NOMO-1 treated with dmso at 0.1 percent for 144 hours (cell line): ENCODE measurements around the gene KCTD16.

Source experiments
- DNase-seq: peaks from one replicate; lab custom pipeline; 2025; ENCODE audit not compliant: unreplicated experiment; lab: John Stamatoyannopoulos, UW

Gene KCTD16

DNA sequence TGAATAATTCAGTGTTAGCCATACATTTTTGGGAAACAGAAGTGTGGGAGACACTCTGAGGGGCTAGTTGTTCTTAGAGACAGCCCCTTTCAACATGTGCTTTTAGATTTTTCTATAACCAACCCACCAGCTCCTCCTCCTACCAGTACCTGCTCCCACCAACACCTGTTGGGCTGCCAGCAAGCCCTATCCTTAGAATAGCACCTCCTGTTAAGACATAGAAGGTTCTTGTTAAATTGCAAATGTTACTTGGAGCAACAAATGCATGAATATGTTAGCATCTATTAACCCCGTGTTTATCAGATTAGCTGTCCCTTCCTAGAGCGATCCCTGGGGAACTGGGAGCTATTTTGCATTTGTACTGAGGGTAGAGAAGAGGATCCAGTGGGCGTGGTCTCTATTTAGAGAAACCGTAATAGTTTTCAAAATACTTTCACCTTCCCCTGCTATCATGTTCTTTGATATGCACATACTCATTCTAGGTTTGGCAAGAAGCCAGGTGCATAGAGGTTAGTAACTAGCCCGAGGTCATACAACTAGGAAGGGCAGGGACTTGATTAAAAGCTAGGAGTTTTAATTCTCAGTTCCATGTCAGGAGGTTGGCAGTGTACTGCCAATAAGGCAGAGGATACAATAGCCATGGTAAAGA is 334.4 kb downstream of the KCTD16 start:
- DNase-seq: no peak

DNA sequence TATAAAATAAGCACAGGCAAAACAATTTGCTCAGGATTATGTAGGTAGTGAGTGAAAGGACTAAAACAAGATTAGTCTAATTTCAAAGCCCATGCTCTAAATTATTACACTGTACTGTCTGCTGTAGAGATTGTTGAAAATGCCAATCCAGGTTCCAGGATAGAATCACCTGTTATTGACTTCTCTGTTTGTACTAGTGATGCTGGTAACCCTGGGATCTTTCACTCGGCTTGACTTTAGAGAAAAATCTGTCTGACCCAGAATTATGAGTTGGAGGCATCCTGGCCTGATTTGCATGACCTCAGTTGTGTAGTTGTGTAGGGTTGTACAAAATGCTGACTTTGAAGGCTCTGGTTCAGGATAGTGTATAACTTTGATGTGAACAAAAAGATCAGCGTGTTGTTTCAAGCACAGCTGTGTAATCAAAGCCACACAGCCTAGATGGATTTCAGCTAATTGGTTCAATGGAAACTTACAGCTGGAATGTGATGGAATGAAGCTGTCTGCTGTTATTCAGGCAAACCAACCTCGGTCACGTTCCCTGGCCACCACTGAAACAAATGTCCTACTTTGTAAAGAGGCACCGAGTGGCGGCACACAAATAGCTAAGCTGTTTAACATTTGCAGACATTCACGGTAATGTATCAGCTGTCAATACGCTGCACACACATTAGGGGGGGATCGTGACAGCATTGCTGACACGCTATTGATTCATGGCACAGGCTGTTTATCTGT is 340.3 kb downstream of the KCTD16 start:
- DNase-seq: no peak

DNA sequence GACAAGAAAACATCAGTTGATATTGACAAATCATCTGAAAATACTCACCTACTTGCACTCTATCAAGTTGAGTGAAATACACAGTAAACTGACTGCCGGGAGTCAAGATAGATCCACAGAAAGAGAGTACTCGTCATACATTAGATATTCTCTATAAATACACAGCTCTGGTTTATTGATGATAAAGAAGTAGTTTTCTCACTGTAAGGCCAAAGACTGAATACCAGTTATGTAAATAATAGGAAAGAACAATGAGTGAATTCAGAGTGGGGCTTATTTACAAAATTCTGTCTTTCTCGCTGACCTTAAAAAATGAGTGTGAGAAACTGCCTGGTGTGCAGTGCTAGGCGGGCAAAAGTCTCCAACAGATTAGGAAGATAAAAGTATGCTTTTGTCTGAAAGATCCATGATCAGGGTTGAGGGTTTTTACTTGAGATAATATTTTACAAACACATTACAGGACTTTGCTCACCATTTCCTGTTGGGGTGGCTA is 341.0 kb downstream of the KCTD16 start:
- no peak for DNase-seq

DNA sequence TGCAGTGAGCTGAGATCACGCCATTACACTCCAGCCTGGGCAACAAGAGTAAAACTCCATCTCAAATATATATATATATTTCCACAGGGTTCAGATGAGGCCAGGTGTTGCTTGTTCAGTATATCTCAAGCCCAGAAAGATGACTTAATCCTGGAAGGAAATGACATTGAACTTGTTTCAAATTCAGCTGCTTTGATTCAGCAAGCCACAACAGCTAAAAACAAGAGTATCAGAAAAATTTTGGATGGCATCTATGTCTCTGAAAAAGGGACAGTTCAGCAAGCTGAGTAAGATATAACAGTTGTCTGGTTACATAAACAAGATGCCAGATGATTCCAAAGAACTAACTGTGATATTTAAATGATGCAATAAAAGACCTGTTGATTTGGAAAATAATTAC is 352.0 kb downstream of the KCTD16 start:
- DNase-seq: no peak

DNA sequence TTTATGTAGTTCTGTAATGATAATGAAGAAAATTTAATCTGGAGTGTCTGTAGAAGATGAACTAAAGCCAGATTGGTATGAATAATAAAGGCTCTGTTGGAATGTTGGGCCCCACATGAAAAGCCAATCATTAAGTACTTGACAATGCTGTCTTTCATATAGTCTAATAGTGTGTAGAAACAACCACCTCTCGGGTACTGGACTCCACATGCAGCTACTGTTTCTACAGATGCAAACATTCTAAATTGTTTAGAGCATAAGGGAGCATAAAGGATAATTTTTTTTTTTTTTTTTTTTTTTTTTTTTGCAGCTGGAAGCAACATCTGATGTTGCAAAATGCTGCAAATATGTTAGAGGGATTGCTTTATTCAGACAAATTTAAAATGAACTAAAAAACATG is 354.3 kb downstream of the KCTD16 start:
- no peak for DNase-seq

DNA sequence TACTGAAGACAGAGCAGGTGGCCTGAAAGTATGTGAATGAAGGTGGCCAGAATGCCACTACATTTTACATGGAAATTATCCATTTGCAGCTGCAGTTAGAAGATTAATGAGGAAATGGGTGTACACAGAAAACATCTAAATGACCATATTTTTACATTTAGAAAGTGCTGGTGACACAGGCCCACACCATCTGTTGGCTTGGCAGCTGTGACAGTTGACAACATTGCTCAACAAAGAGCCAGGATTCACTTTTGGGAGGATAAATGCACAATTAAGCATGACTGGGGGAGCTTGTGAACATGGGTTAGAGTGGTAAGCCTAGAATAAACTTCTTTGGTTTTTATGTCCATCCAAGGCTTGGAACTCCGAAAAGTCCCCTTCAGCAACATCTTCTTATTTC is 360.5 kb downstream of the KCTD16 start:
- DNase-seq: no peak
